B cell (primary cell): ENCODE data around the gene RGS7. TPM values are rescaled to one million over a fixed set of nuclear protein-coding genes. Genes with fewer than 3 reads are reported as not detected.

Source experiments
- ATAC-seq: fragments of 200-7000 bp; cut with Tn5 transposase; one replicate; pipeline ENCODE4 v1.10.0; 2021; ENCODE audit warnings: low read depth, mild to moderate bottlenecking, moderate number of reproducible peaks, moderate library complexity
- CTCF ChIA-PET: fragments of 350-600 bp; sonication (Branson Sonifier 250); formaldehyde crosslinking; loops from one replicate; lab custom pipeline; 2021; ENCODE audit warnings: antibody characterized with exemption, inconsistent platforms; lab: Charles Lee
- POLR2A ChIA-PET: fragments of 350-600 bp; sonication (Branson Sonifier 250); formaldehyde crosslinking; loops from one replicate; lab custom pipeline; 2021; ENCODE audit warnings: antibody characterized with exemption; lab: Charles Lee
- DNase-seq: peaks from one replicate; pipeline ENCODE4 v3.0.0; 2013
- H2AFZ ChIP-seq: 2 replicates; pipeline ENCODE4 v1.6.1; 2012; ENCODE audit warnings: mild to moderate bottlenecking, low read depth, low read length; ENCODE audit not compliant: insufficient read depth, poor library complexity, severe bottlenecking
- H3K27ac ChIP-seq, 2 donors: 1 replicate in 1 of 2; 2 replicates in 1 of 2; pipeline ENCODE4 v1.5.1; 2012 to 2013; ENCODE audit warnings: low read length in 2 of 2, mild to moderate bottlenecking in 2 of 2, moderate library complexity in 1 of 2
- H3K27me3 ChIP-seq, 4 experiments: fragments of 200-600 bp in 1 of 4; sonication (generic) in 1 of 4; replicated peaks in 1 of 4; 1 replicate in 2 of 4; 2 replicates in 2 of 4; pipeline versions ENCODE4 v1.6.1 to v1.7.0; 2013 to 2016; ENCODE audit warnings: low read length in 3 of 4, mild to moderate bottlenecking in 2 of 4, mixed read lengths in 1 of 4, moderate library complexity in 1 of 4; ENCODE audit not compliant: insufficient read depth in 4 of 4, control insufficient read depth in 3 of 4; ENCODE audit errors: control extremely low read depth in 1 of 4
- H3K36me3 ChIP-seq, 2 experiments: replicated peaks in 1 of 2; 1 replicate in 1 of 2; 2 replicates in 1 of 2; pipeline versions ENCODE4 v1.6.1 to v1.7.1; 2013; ENCODE audit warnings: low read length in 1 of 2; ENCODE audit not compliant: insufficient read depth in 2 of 2, control insufficient read depth in 1 of 2; ENCODE audit errors: control extremely low read depth in 1 of 2, extremely low read depth in 1 of 2
- H3K4me1 ChIP-seq, 2 donors: fragments of 200-600 bp in 1 of 2; sonication (generic) in 1 of 2; 1 replicate in 1 of 2; 2 replicates in 1 of 2; pipeline versions ENCODE4 v1.5.1 to v1.6.1; 2013 to 2017; ENCODE audit warnings: low read length in 2 of 2; ENCODE audit not compliant: control insufficient read depth in 2 of 2, insufficient read depth in 2 of 2
- H3K4me2 ChIP-seq: replicated peaks from 2 replicates; pipeline ENCODE3; 2012; ENCODE audit warnings: mild to moderate bottlenecking, low read depth, low read length; ENCODE audit not compliant: poor library complexity, severe bottlenecking
- H3K4me3 ChIP-seq, 5 experiments: fragments of 200-600 bp in 1 of 5; sonication (generic) in 1 of 5; 1 replicate in 3 of 5; 2 replicates in 2 of 5; pipeline versions ENCODE4 v1.5.1 to v1.7.0; 2011 to 2016; ENCODE audit warnings: low read length in 4 of 5, mild to moderate bottlenecking in 4 of 5, low read depth in 2 of 5, control low read depth in 1 of 5, moderate library complexity in 1 of 5; ENCODE audit not compliant: insufficient read depth in 1 of 5; ENCODE audit errors: control extremely low read depth in 1 of 5, extremely low read depth in 1 of 5
- H3K79me2 ChIP-seq: fragments of 200-600 bp; sonication (generic); one replicate; pipeline ENCODE4 v1.6.0; 2016; ENCODE audit warnings: low read length; ENCODE audit not compliant: control insufficient read depth, insufficient read depth
- H3K9ac ChIP-seq: fragments of 200-600 bp; sonication (generic); 2 replicates; pipeline ENCODE4 v1.6.1; 2017; ENCODE audit warnings: mild to moderate bottlenecking, low read length, moderate library complexity
- H3K9me3 ChIP-seq, 3 donors: one replicate each; pipeline versions ENCODE4 v1.6.1 to v1.7.1; 2013; ENCODE audit warnings: low read length in 2 of 3; ENCODE audit not compliant: control insufficient read depth in 2 of 3, insufficient read depth in 1 of 3; ENCODE audit errors: control extremely low read depth in 1 of 3
- H4K20me1 ChIP-seq: 2 replicates; pipeline ENCODE4 v1.6.0; 2012; ENCODE audit warnings: mild to moderate bottlenecking, low read length; ENCODE audit not compliant: insufficient read depth, control insufficient read depth, poor library complexity, severe bottlenecking
- H3K27ac Mint-ChIP-seq: one replicate; pipeline ENCODE4 v1.8.0; 2021; ENCODE audit warnings: mixed read lengths
- H3K27me3 Mint-ChIP-seq: one replicate; pipeline ENCODE4 v1.8.0; 2021; ENCODE audit warnings: mixed read lengths
- H3K4me1 Mint-ChIP-seq: one replicate; pipeline ENCODE4 v1.8.0; 2021; ENCODE audit warnings: mixed read lengths
- H3K4me3 Mint-ChIP-seq: one replicate; pipeline ENCODE4 v1.8.0; 2021; ENCODE audit warnings: mixed read lengths
- H3K9me3 Mint-ChIP-seq: one replicate; pipeline ENCODE4 v1.8.0; 2022; ENCODE audit warnings: mixed read lengths; ENCODE audit not compliant: insufficient read depth
- CTCF ChIP-seq: fragments of 200-600 bp; IDR thresholded peaks from one replicate; pipeline ENCODE4 v1.8.0; 2022; ENCODE audit warnings: antibody characterized with exemption, mild to moderate bottlenecking
- EZH2 ChIP-seq: IDR thresholded peaks from 2 replicates; pipeline ENCODE4 v1.6.1; 2012; ENCODE audit warnings: borderline replicate concordance, low read depth, mild to moderate bottlenecking, moderate library complexity, low read length; ENCODE audit not compliant: insufficient read depth, poor library complexity, severe bottlenecking
- WGBS: methylation state at CpG from one replicate; pipeline ENCODE4 v1.1.5; 2013; ENCODE audit warnings: missing lambda C conversion rate; ENCODE audit not compliant: insufficient coverage; 5-methylcytosine and 5-hydroxymethylcytosine counted together
- intact Hi-C: fragments of 100-400 bp; cut with micrococcal nuclease; formaldehyde crosslinking; loops from one replicate; pipeline ENCODE4 v1.10.0; 2022
- polyA plus RNA-seq: library from polyadenylated mRNA; depleted of rRNA; stranded (reverse); fragments of >200 nt; gene quantifications from 2 replicates; pipeline ENCODE4 v1.2.3, GENCODE V29; 2012
- total RNA-seq, 2 donors: library from RNA; stranded (reverse); fragments of 120-200 nt in 1 of 2; gene quantifications; 1 replicate in 1 of 2; 2 replicates in 1 of 2; pipeline versions ENCODE4 v1.2.3 to v1.2.4, GENCODE V29; 2013 to 2022

Gene RGS7
- total and polyA plus RNA-seq, 2 donors (not counting 1 experiment from before 2014, with no cell fraction given) = 0.15 to 1.8 TPM

- Histone ChIP-seq H3K9me3 (peaks cover 0 to 7% (median 0%) of the 10 kb centered on the region in 3 donors), H3K4me1 (no peaks in the 10 kb centered on the region), H3K9ac (no peak overlapping the region), H3K4me3 (no peak overlapping the region), H3K79me2 (no peaks in the 10 kb centered on the region), H3K36me3 (no peaks in the 10 kb centered on the region), H2AFZ (no peak overlapping the region), H3K4me2 (no peak overlapping the region), H3K27ac (no peak overlapping the region), H3K27me3 (no peaks in the 10 kb centered on the region), H4K20me1 (no peaks in the 10 kb centered on the region)
- Mint-ChIP-seq H3K27ac (no peak overlapping the region), H3K27me3 (no peaks in the 10 kb centered on the region), H3K4me1 (no peaks in the 10 kb centered on the region), H3K9me3 (no peaks in the 10 kb centered on the region), H3K4me3 (no peak overlapping the region)
- DNase-seq (no peak), ATAC-seq (no peak)
- CTCF ChIA-PET = no interaction called here
- POLR2A ChIA-PET = no interaction called here
- intact Hi-C loops = no loop called here
- TF ChIP-seq EZH2 (no peak), CTCF (no peak)
Measured at GRCh38 chr1:240766831-240767230, 590.2 kb downstream of the RGS7 start.

GRCh38 chr1:240765732-240766363 lies 591.2 kb downstream of the RGS7 start:
- Mint-ChIP-seq H3K27me3 (no peaks in the 10 kb centered on the region), H3K4me1 (no peaks in the 10 kb centered on the region), H3K27ac (no peak overlapping the region), H3K9me3 (no peaks in the 10 kb centered on the region), H3K4me3 (no peak overlapping the region)
- DNase-seq = no peak
- no CpG with 5 or more reads among the region's 5 CpGs for WGBS
- POLR2A ChIA-PET = no interaction called here
- H4K20me1 ChIP-seq = no peaks in the 10 kb centered on the region
- no peak for TF ChIP-seq EZH2
- no peak for TF ChIP-seq CTCF
- no peaks in the 10 kb centered on the region for H3K79me2 ChIP-seq
- H2AFZ ChIP-seq = no peak overlapping the region
- CTCF ChIA-PET = no interaction called here
- no peak overlapping the region for H3K27ac ChIP-seq
- peaks cover 0 to 4% (median 0%) of the 10 kb centered on the region in 3 donors for H3K9me3 ChIP-seq
- no peak overlapping the region for H3K4me3 ChIP-seq
- no peaks in the 10 kb centered on the region for H3K4me1 ChIP-seq
- H3K9ac ChIP-seq = no peak overlapping the region
- H3K4me2 ChIP-seq = no peak overlapping the region
- no peaks in the 10 kb centered on the region for H3K27me3 ChIP-seq
- H3K36me3 ChIP-seq = no peaks in the 10 kb centered on the region
- ATAC-seq = no peak
- intact Hi-C loops = no loop called here
